OCI-LY7 (cell line): ENCODE measurements around the gene NOXRED1. TPM values are rescaled to one million over a fixed set of nuclear protein-coding genes. Genes with fewer than 3 reads are reported as not detected.

ENCODE experiments used
- BruUV-seq: library from RNA; stranded (reverse); fragments of 400-500 nt; replicated peaks from 2 replicates; lab custom pipeline; 2021; lab: Mats Ljungman, UMichigan
- CTCF ChIA-PET: fragments of 300-600 bp; sonication (Branson Sonifier 250); formaldehyde crosslinking; loops from one replicate; lab custom pipeline; 2022; ENCODE audit warnings: antibody characterized with exemption; ENCODE audit not compliant: unreplicated experiment; lab: Charles Lee
- POLR2A ChIA-PET: fragments of 300-600 bp; sonication (Branson Sonifier 250); formaldehyde crosslinking; loops from one replicate; lab custom pipeline; 2022; ENCODE audit warnings: antibody characterized with exemption; lab: Charles Lee
- DNase-seq: peaks from one replicate; pipeline ENCODE4 v3.0.0-alpha.2; 2015; ENCODE audit warnings: low spot score
- H2AFZ ChIP-seq: fragments of 200-600 bp; sonication (generic), shearing (Covaris generic); 2 replicates; pipeline ENCODE4 v1.6.1; 2014; ENCODE audit warnings: mild to moderate bottlenecking, antibody characterized with exemption, low read length, moderate library complexity
- H3K27ac ChIP-seq: fragments of 200-600 bp; sonication (generic); 2 replicates; pipeline ENCODE4 v1.5.1; 2014; ENCODE audit warnings: mixed run types, low read depth, mild to moderate bottlenecking, moderate library complexity, low read length, inconsistent platforms; ENCODE audit not compliant: poor library complexity, severe bottlenecking
- H3K36me3 ChIP-seq: fragments of 200-600 bp; sonication (generic); 2 replicates; pipeline ENCODE4 v1.6.1; 2014; ENCODE audit warnings: mild to moderate bottlenecking, antibody characterized with exemption, low read length, moderate library complexity, mixed read lengths; ENCODE audit not compliant: insufficient read depth
- H3K4me1 ChIP-seq: fragments of 200-600 bp; sonication (generic); 2 replicates; pipeline ENCODE4 v1.5.1; 2014; ENCODE audit warnings: mild to moderate bottlenecking, low read length; ENCODE audit not compliant: insufficient read depth, poor library complexity, severe bottlenecking
- H3K4me2 ChIP-seq: fragments of 200-600 bp; sonication (generic); 2 replicates; pipeline ENCODE4 v1.6.1; 2014; ENCODE audit warnings: mild to moderate bottlenecking, low read length
- H3K4me3 ChIP-seq: fragments of 200-600 bp; sonication (generic); 2 replicates; pipeline ENCODE4 v1.5.1; 2014; ENCODE audit warnings: mild to moderate bottlenecking, low read depth, low read length; ENCODE audit not compliant: poor library complexity, severe bottlenecking
- H3K79me2 ChIP-seq: fragments of 200-600 bp; sonication (generic); 2 replicates; pipeline ENCODE4 v1.6.1; 2016; ENCODE audit warnings: low read depth, mild to moderate bottlenecking, low read length, moderate library complexity, mixed read lengths; ENCODE audit not compliant: insufficient read depth
- H3K9me2 ChIP-seq: fragments of 200-600 bp; sonication (generic); 2 replicates; pipeline ENCODE4 v1.6.1; 2016; ENCODE audit warnings: mild to moderate bottlenecking, low read length, mixed read lengths; ENCODE audit not compliant: insufficient read depth
- H3K9me3 ChIP-seq: fragments of 200-600 bp; sonication (generic); 2 replicates; pipeline ENCODE4 v1.6.1; 2014; ENCODE audit warnings: mild to moderate bottlenecking, mixed run types, low read length, mixed read lengths
- H4K20me1 ChIP-seq: fragments of 200-600 bp; sonication (generic); 2 replicates; pipeline ENCODE4 v1.6.1; 2014; ENCODE audit warnings: mild to moderate bottlenecking, antibody characterized with exemption, low read length, moderate library complexity, mixed read lengths; ENCODE audit not compliant: insufficient read depth
- EZH2phosphoT487 ChIP-seq: fragments of 200-600 bp; sonication (generic); IDR thresholded peaks from 2 replicates; pipeline ENCODE4 v1.6.1; 2018; ENCODE audit warnings: low read depth, borderline replicate concordance, mild to moderate bottlenecking, mixed run types, antibody characterized with exemption, low read length, moderate library complexity, mixed read lengths
- intact Hi-C: fragments of 100-400 bp; cut with micrococcal nuclease; formaldehyde crosslinking; loops from one replicate; pipeline ENCODE4 v1.10.0; 2022; ENCODE audit not compliant: unreplicated experiment
- total RNA-seq, 2 experiments: library from RNA; depleted of rRNA in 1 of 2; stranded (reverse); fragments of >200 nt in 1 of 2; shearing (Covaris generic) in 1 of 2; gene quantifications; 2 replicates each; pipeline ENCODE4 v1.2.3, GENCODE V29; 2014 to 2022
- TF ChIP-seq, protein P1 (sequence below): fragments of 200-600 bp; sonication (generic); conservative IDR thresholded peaks from 2 replicates; pipeline ENCODE4 v1.5.1; 2014; ENCODE audit warnings: mild to moderate bottlenecking, antibody characterized with exemption, low read length, moderate library complexity, mixed read lengths

Gene NOXRED1
- total RNA-seq, 2 experiments from 2014 or later, result 0.38 to 0.74 TPM

DNA sequence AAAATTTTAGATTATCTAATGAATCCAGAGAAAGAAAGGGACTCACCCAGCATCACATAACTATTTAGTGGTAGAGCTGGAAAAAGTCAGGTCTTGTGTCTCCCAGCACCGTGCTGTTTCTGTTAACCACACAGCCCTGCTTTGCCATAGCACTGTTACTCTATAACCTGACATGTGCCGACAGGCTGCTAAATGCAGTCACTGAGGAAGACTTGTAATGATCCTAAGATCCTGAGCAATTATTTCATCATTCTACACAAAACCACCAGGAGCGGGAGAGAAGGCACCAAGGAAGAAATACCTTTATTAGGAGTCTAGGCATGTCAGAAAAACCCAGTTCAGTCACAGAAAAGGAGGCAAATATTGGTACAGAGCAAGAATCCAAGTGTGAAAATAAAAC lies 3.1 kb upstream of the NOXRED1 start:
- no peaks in the 10 kb centered on the region for H3K9me3 ChIP-seq
- no peaks in the 10 kb centered on the region for H3K4me1 ChIP-seq
- DNase-seq, result no peak
- H3K9me2 ChIP-seq, result no peaks in the 10 kb centered on the region
- no peak overlapping the region for H3K27ac ChIP-seq
- no peak overlapping the region for H3K4me3 ChIP-seq
- intact Hi-C loops, result no loop called here
- H3K79me2 ChIP-seq, result no peaks in the 10 kb centered on the region
- ChIA-PET POLR2A (interaction anchor here (1.7 kb wide), 1 partner anchor 11 kb away, joined by 7 read pairs; no protein-coding TSS in a partner anchor), CTCF (no interaction called here)
- no peaks in the 10 kb centered on the region for H4K20me1 ChIP-seq
- H2AFZ ChIP-seq, result no peak overlapping the region
- BruUV-seq, result no TSS peak
- H3K4me2 ChIP-seq, result no peak overlapping the region
- H3K36me3 ChIP-seq, result peaks cover 89% of the 10 kb centered on the region
- TF ChIP-seq, protein P1, sequence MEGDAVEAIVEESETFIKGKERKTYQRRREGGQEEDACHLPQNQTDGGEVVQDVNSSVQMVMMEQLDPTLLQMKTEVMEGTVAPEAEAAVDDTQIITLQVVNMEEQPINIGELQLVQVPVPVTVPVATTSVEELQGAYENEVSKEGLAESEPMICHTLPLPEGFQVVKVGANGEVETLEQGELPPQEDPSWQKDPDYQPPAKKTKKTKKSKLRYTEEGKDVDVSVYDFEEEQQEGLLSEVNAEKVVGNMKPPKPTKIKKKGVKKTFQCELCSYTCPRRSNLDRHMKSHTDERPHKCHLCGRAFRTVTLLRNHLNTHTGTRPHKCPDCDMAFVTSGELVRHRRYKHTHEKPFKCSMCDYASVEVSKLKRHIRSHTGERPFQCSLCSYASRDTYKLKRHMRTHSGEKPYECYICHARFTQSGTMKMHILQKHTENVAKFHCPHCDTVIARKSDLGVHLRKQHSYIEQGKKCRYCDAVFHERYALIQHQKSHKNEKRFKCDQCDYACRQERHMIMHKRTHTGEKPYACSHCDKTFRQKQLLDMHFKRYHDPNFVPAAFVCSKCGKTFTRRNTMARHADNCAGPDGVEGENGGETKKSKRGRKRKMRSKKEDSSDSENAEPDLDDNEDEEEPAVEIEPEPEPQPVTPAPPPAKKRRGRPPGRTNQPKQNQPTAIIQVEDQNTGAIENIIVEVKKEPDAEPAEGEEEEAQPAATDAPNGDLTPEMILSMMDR, result no peak
- TF ChIP-seq EZH2phosphoT487, result no peak

DNA sequence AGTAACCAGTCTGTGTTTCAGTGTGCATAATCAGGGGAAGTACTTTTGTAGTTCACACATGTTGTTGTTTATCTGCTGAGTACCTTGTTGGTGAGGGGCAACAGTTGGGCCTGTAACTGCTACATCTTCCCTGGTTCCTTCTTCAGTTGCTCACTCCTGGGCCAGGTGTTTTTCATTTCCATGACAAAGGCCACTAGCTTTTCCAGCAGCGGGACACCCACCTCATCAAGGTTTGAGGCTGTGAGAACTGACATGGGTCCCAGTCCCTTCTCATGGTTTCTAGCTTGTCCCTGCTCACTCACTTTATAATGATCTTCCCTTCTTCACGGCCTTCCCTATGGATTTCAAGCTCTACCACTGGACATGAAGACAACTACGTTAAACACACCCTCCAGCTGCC lies 1.5 kb upstream of the NOXRED1 start:
- Histone ChIP-seq H3K36me3 (peaks cover 90% of the 10 kb centered on the region), H3K4me2 (no peak overlapping the region), H4K20me1 (no peaks in the 10 kb centered on the region), H3K4me1 (no peaks in the 10 kb centered on the region), H3K9me2 (no peaks in the 10 kb centered on the region), H3K79me2 (no peaks in the 10 kb centered on the region), H3K27ac (no peak overlapping the region), H2AFZ (no peak overlapping the region), H3K4me3 (no peak overlapping the region), H3K9me3 (peaks cover 9% of the 10 kb centered on the region; the same call in 1 of the 2 replicates)
- TF ChIP-seq, protein P1, result no peak
- TF ChIP-seq EZH2phosphoT487, result no peak
- no TSS peak for BruUV-seq
- CTCF ChIA-PET, result no interaction called here
- intact Hi-C loops, result no loop called here
- no peak for DNase-seq
- POLR2A ChIA-PET, result no interaction called here

DNA sequence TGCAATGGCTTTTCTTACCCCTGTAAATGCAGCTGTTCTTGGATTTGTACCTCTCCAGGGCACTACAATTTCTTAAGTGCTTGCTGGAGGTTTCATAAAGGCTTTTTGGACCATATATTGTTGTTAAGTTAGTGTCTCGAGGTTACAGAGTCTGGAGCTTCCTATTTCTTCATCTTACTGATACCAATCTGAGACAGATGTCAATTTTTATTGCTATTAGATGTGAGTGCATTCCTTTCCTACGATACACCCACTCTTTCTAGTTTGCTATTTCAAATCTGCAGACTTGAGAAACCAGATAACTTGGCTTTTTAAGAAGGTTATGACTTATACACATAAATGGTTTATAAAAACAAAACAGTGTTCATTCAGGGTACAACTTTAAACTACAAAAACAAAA lies 2.1 kb downstream of the NOXRED1 start:
- H3K4me3 ChIP-seq, result no peak overlapping the region
- H3K79me2 ChIP-seq, result no peaks in the 10 kb centered on the region
- H3K9me3 ChIP-seq, result peaks cover 13% of the 10 kb centered on the region; the same call in 1 of the 2 replicates
- ChIA-PET CTCF (no interaction called here), POLR2A (no interaction called here)
- no peak for TF ChIP-seq EZH2phosphoT487
- TF ChIP-seq, protein P1, result no peak
- BruUV-seq, result no TSS peak
- H3K27ac ChIP-seq, result no peak overlapping the region
- no peak overlapping the region for H3K4me2 ChIP-seq
- peaks cover 57% of the 10 kb centered on the region for H3K36me3 ChIP-seq
- no peaks in the 10 kb centered on the region for H3K4me1 ChIP-seq
- intact Hi-C loops, result no loop called here
- DNase-seq, result no peak
- H3K9me2 ChIP-seq, result no peaks in the 10 kb centered on the region
- no peak overlapping the region for H2AFZ ChIP-seq
- no peaks in the 10 kb centered on the region for H4K20me1 ChIP-seq
